Measurements from ENCODE around the gene SPECC1L.

SPECC1L gene

GRCh38 chr22:24417901-24418641 is 147.4 kb downstream of the SPECC1L start:
- no peak for DNase-seq

GRCh38 chr22:24418786-24419474 is 148.3 kb downstream of the SPECC1L start:
- no peak for DNase-seq

- DNase-seq: no peak
Measured at GRCh38 chr22:24419475-24419850, 148.8 kb downstream of the SPECC1L start.

GRCh38 chr22:24420072-24420976 is 149.7 kb downstream of the SPECC1L start:
- no peak for DNase-seq

- DNase-seq: no peak
Measured at GRCh38 chr22:24420977-24421343, 150.3 kb downstream of the SPECC1L start.

DNA sequence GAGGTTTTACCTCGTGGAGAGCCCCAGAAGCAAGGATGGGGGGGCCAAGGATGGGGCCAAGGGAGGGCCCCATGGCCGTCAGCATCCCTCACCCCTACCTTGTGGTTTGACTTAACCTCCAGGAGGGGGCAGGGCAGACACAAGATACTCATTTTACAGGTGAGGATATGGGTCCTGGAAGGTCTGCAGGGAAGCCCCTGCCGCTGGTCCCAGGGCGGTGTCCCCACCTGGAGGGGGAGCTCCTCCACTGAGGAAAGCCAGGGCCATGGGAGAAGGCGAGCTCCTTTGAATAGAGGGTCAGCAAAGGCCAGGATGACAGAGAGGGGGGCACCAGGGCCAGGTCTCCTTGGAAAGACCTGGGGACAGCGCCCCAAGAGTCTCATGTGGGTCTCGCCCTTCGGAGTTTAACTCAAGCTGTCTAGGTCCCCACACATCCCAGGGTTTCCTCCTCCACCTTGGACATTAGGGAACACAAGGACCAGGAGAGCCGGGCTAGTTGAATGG is 150.8 kb downstream of the SPECC1L start:
- peak; percentile 19 for DNase-seq

GRCh38 chr22:24422102-24422665 is 151.6 kb downstream of the SPECC1L start:
- no peak for DNase-seq

DNA sequence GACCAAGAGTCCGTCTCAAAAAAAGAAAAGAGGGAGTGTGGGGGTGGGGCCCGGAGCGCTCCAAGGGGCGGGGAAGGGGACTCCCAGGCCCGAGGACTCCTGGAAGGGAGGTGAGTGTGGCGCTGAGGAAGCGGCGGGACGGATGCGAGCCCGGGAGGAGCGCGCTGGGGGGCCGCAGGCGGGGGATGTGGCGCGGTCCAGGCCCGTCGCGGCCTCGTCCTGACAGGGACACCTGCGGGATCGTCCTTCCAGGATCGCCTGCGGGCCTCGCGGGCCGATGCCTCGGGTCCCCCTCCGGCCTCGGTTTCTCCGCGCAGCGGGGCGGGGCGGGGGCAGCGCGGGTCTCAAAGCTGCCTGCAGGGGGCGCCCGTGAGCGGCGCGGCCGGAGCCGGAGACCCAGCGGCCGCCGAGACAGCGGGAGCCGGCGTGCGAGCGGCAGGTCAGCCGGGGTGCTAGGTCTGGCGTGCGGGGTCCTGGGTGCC is 152.9 kb downstream of the SPECC1L start:
- DNase-seq: peak; percentile 60

DNA sequence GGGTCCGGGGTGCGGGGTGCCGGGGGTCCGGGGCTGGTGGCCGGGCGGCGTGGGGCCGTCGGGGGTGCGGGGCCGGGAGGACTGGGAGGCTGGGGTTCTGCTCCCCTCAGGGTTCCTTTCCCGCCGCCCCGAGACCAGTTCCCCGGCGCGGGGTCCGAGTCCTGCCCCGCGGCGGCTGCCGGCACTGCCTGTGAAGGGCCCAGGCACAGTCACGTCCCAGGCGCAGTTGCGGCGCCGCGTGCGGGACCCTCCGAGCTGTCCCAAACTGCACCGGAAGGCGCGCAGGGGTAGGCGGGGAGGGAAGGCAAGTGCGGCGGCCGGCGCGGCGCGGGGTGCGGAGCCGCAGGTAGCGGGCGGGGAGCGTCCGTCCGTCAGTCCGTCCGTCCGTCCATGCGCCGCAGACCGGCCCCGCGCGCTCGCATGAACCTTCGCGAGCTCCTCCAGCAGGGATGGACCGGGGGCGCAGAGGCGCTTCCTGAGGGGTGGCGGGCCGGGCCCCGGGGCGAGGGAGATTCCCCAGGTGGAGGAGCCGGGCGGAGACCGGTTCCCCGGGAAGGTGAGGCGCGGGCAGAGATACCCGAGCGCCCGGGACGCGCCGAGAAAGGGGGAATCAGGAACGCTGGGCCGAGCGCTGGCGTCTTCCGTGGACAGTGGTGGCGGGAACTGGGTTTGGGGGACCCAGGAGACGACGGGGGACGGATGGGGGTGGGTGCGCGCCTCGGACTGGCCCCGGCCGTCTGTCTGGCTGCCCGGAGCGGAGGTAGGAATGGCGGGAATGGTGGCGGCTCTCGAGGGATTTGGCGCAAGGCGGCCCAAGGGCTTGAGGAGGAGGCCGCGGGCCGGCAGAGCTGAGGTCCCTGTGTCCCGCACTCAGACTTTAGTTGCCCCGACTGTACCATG is 153.6 kb downstream of the SPECC1L start:
- DNase-seq: peak; percentile 20

DNA sequence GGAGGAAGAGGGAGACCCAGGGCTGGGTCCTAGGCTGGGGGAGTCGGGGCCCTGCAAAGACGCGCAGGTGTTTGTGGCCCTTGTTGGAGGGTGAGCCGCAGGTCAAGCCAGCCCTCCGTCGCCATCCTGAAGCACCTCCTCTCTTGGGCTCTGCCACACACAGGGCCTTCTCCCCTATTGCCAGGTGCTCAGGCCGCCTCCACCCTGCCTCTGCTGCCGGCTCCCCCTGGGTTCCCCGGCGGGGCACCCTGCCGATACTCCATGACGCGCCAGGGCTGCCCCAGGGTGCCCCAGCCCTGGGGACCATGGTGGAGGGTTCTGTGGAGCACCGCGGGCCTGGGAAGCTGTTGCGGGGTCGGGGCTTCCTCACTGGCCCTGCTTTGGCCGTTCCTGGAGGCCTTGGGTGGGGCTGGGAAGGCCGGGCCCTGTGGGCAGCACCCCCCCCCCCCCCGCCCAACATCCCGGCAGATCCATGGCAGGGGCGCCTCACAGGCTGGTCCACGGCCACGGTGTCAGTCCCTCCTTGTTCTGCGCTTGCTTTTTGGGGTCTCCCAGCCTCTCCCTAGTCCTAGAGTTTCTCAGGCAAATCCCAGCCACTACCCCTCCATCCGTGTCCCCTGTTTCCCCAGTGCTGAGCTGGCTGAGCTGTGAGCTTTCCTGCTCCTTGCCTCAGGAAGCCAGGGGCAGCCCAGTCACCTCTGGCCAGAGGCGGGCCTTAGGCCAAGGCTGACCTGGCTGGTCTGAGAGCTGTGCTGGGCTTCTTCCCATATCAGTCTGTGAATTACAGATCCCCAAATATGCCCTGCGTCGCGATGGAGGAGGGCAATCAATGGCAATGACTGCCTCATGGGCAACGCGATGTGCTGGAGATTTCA is 154.5 kb downstream of the SPECC1L start:
- no peak for DNase-seq

GRCh38 chr22:24426436-24426835 is 155.8 kb downstream of the SPECC1L start:
- no peak for DNase-seq

DNA sequence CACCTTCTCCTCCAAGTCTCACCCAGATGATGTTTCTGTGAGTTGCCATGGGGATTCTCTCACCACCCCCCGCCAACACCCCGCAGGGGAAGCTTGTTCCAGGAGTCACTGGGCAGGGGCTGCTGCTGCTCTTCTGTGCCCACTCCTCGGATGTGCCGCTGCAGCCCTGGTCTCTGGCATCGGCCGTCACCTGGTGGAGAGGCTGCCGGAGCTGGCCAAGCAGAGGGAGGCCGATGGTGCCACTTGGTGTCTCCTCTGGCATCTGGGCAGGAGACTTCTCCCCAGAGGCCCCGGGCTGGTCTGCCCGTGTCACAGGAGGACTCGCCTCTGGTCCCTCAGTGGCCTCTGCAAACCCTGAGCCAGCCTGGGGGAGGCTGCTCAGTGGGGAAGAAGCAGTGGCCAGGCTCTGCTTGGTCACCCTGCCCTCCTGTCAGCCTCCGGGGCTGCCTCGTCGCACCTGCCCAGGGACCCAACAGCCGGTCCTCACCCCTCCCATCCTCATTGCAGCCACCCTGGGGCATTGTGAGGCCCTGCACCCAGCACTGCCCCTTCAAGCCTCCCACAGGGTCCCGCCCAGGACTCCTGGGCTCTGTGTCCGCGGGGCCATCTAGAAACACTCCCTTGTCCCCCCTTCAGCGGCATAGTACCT is 156.3 kb downstream of the SPECC1L start:
- DNase-seq: no peak

DNA sequence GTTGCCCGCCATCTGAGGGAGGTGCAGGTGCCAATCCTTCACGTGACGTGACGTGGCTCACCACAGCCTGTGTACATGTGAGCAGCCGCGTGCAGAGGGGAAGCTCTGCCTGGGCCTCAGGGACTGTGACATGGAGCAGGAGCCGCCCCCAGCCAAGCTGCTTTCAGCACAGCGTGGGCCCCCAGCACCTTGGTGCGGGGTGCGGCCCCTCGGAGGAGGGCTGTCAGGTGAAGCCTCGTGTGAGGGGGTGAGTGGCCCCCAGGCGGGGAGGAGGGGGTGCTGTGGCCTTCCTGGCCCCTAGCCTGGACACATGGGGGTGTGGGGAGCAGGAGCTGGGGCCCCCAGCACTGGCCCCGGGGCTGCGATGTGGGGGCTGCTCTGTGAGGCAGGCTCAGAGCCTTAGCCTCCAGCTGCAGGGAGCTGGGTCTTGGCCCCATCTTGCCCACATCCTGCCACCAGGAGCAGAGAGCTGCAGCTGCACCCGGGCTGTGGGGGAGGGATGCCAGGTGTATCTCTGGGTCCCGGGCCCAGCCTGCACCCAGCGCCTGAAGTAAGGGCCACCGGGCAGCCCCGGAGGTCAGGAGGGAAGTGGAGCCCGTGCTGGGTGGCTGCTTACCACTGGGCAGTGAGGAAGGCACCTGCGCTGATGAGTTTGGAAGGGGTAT is 157.0 kb downstream of the SPECC1L start, which contains the start of gene ADORA2A:
Gene ADORA2A (plus strand): TSS at position 100 of the 665 bp plus-strand sequence. CDS start 5,806 bp downstream, outside the sequence.
- DNase-seq: peak; percentile 82

- no peak for DNase-seq
Measured at GRCh38 chr22:24428751-24429410, 158.2 kb downstream of the SPECC1L start.

DNA sequence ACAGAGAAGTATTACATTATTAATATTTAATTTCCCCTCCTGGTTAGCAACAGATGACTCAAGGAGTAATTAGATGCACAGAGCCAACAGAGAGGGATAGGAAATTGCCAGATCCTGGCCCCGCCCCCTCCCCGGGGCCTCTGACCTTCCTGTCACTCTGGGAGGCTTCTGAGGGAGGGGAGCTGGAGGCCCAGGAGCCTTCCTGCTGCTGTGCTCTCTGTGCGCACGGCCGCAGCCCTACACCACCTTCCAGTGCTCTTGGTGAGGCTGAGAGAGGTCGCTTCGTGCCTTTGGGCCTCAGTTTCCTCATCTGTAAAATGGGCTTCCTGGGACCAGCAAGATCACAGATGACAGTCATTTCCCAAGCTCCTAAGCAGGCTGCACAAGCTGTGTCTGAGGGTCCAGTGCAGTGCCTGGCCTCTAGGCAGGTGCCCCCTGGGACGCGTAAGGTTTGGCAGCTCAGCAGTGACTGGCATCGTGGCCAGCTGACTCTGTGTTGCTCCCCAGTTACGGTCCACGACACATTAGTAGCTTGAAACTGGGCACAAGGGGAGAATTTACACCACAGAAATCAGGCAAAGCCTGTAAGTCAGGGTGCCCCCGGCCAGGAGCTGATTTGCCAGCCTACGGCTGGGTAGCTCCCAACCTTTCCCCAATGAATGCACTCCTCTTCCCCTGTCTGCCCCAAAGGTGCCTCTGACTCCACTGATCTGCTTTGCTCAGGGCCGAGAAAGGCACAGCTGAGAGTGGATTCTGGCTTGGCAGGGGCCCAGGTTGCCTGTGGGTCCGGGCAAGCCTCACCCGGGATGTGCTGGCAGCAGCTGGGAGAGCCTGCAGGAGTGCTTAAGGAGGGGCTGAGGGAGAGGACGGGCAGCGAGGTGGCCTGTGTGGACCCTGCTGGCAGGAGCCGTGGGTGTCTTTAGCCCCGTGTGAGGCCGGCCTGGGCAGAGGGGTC is 159.1 kb downstream of the SPECC1L start:
- DNase-seq: peak; percentile 40

DNA sequence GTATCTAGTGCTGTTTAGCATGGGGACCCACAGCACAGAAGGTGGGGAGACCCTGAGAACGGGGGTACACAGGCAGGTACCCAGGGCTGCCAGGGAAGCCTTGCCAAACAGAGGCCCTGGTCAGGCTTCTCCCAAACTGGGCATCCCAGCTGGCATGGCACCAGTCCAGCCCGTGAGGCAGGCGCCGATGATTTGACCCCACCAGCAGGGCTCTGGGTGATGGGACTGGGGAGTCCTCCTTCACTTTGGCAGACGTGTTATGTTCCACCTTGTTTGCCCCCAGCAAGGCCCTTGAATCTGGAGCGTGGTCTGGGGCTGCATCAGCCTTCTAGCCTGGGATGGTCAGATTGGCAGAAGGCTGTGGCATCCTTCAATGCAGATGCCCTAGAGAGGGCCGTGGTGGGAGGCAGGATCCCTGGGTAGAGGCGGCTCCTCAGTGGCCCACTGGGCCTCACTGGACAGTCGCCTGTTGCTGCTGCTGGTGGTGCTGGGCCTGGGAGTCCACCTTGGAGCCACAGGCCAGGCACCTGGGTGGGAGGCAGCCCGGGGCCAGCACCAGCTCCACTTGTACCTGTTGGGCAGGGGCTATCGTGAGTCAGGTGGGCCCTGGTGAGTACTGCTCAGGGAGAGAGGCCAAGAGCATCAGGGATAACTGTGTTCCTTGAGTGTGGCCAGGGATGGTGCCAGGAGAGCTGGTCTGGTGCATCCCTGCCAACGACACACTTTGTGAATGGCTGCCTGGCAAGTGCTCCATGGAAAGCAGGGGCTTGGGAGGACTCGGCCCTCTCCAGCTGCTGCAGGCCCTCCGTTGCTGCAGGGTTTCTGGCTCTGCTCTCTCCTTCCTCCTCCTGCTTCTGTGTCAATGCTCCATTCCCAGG is 160.0 kb downstream of the SPECC1L start:
- DNase-seq: no peak

All from effector CD4-positive, alpha-beta T cell (primary cell).